NCI-H748 treated with DMSO at 0.1 percent for 48 hours (cell line): ENCODE measurements around the gene SLC8B1.
"Not testable (repeated sequence)": the region's sequence is repeated elsewhere in the genome, so short reads cannot be mapped to it uniquely, and the experiment has no call there.

Experiments
- DNase-seq: peaks from one replicate; lab custom pipeline; 2025; lab: John Stamatoyannopoulos, UW

Gene SLC8B1

GRCh38 chr12:113354192-113354591 is 19.3 kb upstream of the SLC8B1 start:
- not testable (repeated sequence) for DNase-seq

GRCh38 chr12:113351089-113351488 is 16.2 kb upstream of the SLC8B1 start:
- DNase-seq, result no peak

- no peak for DNase-seq
Observed at GRCh38 chr12:113348849-113349536, 14.1 kb upstream of the SLC8B1 start.

- DNase-seq, result no peak
Observed at GRCh38 chr12:113347892-113348291, 13.0 kb upstream of the SLC8B1 start.

GRCh38 chr12:113347107-113347506 is 12.2 kb upstream of the SLC8B1 start:
- no peak for DNase-seq

- no peak for DNase-seq
Observed at GRCh38 chr12:113346353-113346752, 11.4 kb upstream of the SLC8B1 start.

GRCh38 chr12:113345318-113345717 is 10.4 kb upstream of the SLC8B1 start:
- DNase-seq, result no peak

- DNase-seq, result no peak
Observed at GRCh38 chr12:113341535-113341934, 6.6 kb upstream of the SLC8B1 start.

- DNase-seq, result no peak
Observed at GRCh38 chr12:113340061-113340460, 5.2 kb upstream of the SLC8B1 start.

- no peak for DNase-seq
Observed at GRCh38 chr12:113339540-113339939, 4.6 kb upstream of the SLC8B1 start.

GRCh38 chr12:113333877-113334785 is 778 bp downstream of the SLC8B1 start:
- no peak for DNase-seq

- DNase-seq, result no peak
Observed at GRCh38 chr12:113333418-113333750, 1.5 kb downstream of the SLC8B1 start.

GRCh38 chr12:113332688-113333417 is 2.1 kb downstream of the SLC8B1 start:
- no peak for DNase-seq

GRCh38 chr12:113330505-113330904 is 4.4 kb downstream of the SLC8B1 start:
- no peak for DNase-seq

- no peak for DNase-seq
Observed at GRCh38 chr12:113329791-113330417, 5.0 kb downstream of the SLC8B1 start.

- no peak for DNase-seq
Observed at GRCh38 chr12:113329022-113329790, 5.7 kb downstream of the SLC8B1 start.

- no peak for DNase-seq
Observed at GRCh38 chr12:113328368-113328889, 6.5 kb downstream of the SLC8B1 start.

GRCh38 chr12:113326775-113327395 is 8.0 kb downstream of the SLC8B1 start:
- DNase-seq, result no peak

GRCh38 chr12:113325916-113326315 is 9.0 kb downstream of the SLC8B1 start:
- DNase-seq, result no peak

GRCh38 chr12:113322343-113322742 is 12.6 kb downstream of the SLC8B1 start:
- no peak for DNase-seq

- DNase-seq, result no peak
Observed at GRCh38 chr12:113320401-113320800, 14.5 kb downstream of the SLC8B1 start.
